ENCODE data around the gene UGP2.

- TF ChIP-seq CTCF (IDR thresholded peaks at IDR 0.05; ENCODE audit: insufficient read depth, low read depth, low read length) (no peak), EZH2 (IDR thresholded peaks at IDR 0.05; ENCODE audit: insufficient read depth, low read length) (no peak)
Observed at GRCh38 chr2:63875131-63875527, 33.4 kb downstream of the UGP2 start.
